ENCODE measurements around the gene AAMP. TPM values are rescaled to one million over a fixed set of nuclear protein-coding genes. Genes with fewer than 3 reads are reported as not detected.

The AAMP gene
- total and polyA plus RNA-seq, 2 experiments from 2014 or later, result 140 to 179 TPM

DNA sequence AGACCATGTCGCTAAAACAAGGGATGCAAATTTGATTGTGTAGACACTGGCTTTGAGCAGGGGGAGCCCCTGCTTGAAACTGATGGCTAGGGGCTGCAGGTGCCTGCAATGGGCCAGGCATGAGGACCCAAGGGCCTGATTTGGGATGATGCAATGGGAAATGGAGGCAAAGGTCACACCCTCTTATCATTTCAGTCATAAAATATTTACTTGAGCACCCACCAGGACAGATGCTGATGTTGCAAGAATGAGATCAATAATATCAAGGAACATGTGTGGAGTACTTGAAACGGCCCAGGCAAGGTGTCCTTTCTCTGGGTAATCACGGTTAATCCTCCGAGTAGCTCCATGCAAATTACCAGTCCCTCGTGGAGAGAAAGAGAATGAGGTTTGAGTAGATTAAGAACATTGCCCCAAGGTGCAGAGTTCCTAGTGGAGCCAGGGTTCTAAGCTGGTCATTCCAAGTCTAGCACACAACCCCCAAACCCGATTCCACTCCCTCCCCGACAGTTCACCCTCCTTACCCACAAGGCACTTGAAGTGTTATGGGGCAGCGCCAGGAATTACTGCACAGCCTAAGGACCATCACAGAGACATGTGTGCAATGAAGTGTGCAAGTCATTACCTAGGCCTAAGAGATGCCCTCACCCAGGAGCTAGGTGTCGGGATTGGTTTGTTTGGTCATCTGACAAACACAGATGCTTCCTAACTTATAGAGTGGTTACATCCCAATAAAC is 36.4 kb upstream of the AAMP start:
- H3K27ac ChIP-seq, result no peak overlapping the region
- no peaks in the 10 kb centered on the region for H3K36me3 ChIP-seq (replicated peaks; ENCODE audit: insufficient read depth, low read depth)
- no peaks in the 10 kb centered on the region for H3K9me2 ChIP-seq (replicated peaks; ENCODE audit: insufficient read depth)
- H3K4me3 ChIP-seq, result no peak overlapping the region
- TF ChIP-seq, protein P1, sequence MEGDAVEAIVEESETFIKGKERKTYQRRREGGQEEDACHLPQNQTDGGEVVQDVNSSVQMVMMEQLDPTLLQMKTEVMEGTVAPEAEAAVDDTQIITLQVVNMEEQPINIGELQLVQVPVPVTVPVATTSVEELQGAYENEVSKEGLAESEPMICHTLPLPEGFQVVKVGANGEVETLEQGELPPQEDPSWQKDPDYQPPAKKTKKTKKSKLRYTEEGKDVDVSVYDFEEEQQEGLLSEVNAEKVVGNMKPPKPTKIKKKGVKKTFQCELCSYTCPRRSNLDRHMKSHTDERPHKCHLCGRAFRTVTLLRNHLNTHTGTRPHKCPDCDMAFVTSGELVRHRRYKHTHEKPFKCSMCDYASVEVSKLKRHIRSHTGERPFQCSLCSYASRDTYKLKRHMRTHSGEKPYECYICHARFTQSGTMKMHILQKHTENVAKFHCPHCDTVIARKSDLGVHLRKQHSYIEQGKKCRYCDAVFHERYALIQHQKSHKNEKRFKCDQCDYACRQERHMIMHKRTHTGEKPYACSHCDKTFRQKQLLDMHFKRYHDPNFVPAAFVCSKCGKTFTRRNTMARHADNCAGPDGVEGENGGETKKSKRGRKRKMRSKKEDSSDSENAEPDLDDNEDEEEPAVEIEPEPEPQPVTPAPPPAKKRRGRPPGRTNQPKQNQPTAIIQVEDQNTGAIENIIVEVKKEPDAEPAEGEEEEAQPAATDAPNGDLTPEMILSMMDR (IDR thresholded peaks at IDR 0.05; ENCODE audit: poor library complexity), result no peak
- TF ChIP-seq EZH2 (IDR thresholded peaks at IDR 0.05; ENCODE audit: borderline replicate concordance) (no peak), EZH2phosphoT487 (IDR thresholded peaks at IDR 0.05; ENCODE audit: low read depth, severe bottlenecking, unreplicated experiment) (no peak)
- no peaks in the 10 kb centered on the region for H4K20me1 ChIP-seq (ENCODE audit: insufficient read depth, poor library complexity, severe bottlenecking)
- H3K27me3 ChIP-seq, result no peaks in the 10 kb centered on the region
- no peaks in the 10 kb centered on the region for H3K79me2 ChIP-seq
- H3K9me3 ChIP-seq (ENCODE audit: low read depth), result no peaks in the 10 kb centered on the region
- WGBS (ENCODE audit: low lambda C conversion rate, missing lambda C conversion rate), result 76% methylated on average over 9 of the region's 9 CpGs
- H3K4me2 ChIP-seq, result no peak overlapping the region
- no peak for DNase-seq (ENCODE audit: low spot score)
- H2AFZ ChIP-seq, result no peak overlapping the region
- H3K4me1 ChIP-seq (ENCODE audit: insufficient read depth), result peaks cover 15% of the 10 kb centered on the region

DNA sequence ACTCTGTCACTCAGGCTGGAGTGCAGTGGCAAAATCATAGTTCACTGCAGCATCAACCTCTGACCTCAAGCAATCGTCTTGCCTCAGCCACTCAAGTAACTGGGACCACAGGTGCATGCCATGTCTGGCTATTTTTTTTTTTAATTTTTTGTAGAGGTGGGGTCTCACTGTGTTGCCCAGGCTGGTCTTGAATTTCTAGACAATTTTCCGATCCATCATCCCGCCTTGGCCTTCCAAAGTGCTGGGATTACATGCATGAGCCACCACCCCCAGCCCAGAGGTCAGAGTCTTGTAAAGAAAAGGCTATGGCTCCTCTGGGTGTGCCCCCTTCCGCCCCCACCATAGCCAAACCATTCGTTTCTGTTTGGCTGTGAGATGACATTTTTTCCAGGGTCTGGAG is 35.4 kb upstream of the AAMP start:
- H3K9me3 ChIP-seq (ENCODE audit: low read depth), result no peaks in the 10 kb centered on the region
- no peak overlapping the region for H3K27ac ChIP-seq
- no peaks in the 10 kb centered on the region for H3K9me2 ChIP-seq (replicated peaks; ENCODE audit: insufficient read depth)
- H3K36me3 ChIP-seq (replicated peaks; ENCODE audit: insufficient read depth, low read depth), result no peaks in the 10 kb centered on the region
- no peak overlapping the region for H2AFZ ChIP-seq
- no peak for DNase-seq (ENCODE audit: low spot score)
- no peak overlapping the region for H3K4me2 ChIP-seq
- H3K79me2 ChIP-seq, result no peaks in the 10 kb centered on the region
- TF ChIP-seq, protein P1 (IDR thresholded peaks at IDR 0.05; ENCODE audit: poor library complexity), result no peak
- no peak for TF ChIP-seq EZH2phosphoT487 (IDR thresholded peaks at IDR 0.05; ENCODE audit: low read depth, severe bottlenecking, unreplicated experiment)
- no peak for TF ChIP-seq EZH2 (IDR thresholded peaks at IDR 0.05; ENCODE audit: borderline replicate concordance)
- H4K20me1 ChIP-seq (ENCODE audit: insufficient read depth, poor library complexity, severe bottlenecking), result no peaks in the 10 kb centered on the region
- peaks cover 6% of the 10 kb centered on the region for H3K4me1 ChIP-seq (ENCODE audit: insufficient read depth)
- no peak overlapping the region for H3K4me3 ChIP-seq
- 83% methylated on average over 5 of the region's 5 CpGs for WGBS (ENCODE audit: low lambda C conversion rate, missing lambda C conversion rate)
- H3K27me3 ChIP-seq, result no peaks in the 10 kb centered on the region

DNA sequence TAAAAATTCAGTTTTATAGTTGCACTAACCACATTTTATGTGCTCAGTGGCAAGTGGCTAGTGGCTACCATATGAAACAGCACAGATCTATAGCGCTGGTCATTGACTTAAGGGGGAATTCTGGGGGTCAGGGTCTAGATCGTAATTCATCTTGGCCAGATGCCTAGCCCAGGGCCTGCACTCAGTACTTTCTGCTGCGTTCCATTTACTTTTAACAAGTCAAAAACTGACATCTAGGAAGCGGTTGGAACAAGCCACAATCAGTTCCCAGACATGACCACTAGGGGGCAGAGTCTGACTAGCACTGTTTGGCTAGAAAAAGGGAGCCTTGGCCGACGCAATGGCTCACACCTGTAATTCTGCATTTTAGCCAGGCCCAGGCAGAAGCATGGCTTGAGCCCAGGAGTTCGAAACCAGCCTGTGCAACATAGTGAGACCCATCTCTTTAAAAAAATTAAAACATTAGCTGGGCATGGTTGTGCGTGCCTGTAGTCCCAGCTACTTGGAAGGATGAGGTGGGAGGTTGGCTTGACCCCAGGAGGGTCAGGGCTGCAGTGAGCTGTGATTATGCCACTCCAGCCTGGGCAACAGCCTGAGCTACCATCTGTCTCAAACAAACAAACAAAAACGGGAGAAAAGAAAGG is 31.4 kb upstream of the AAMP start:
- Histone ChIP-seq H3K4me3 (no peak overlapping the region), H3K79me2 (no peaks in the 10 kb centered on the region), H3K4me1 (ENCODE audit: insufficient read depth) (no peaks in the 10 kb centered on the region), H3K36me3 (replicated peaks; ENCODE audit: insufficient read depth, low read depth) (no peaks in the 10 kb centered on the region), H3K27me3 (no peaks in the 10 kb centered on the region), H2AFZ (no peak overlapping the region), H3K4me2 (no peak overlapping the region), H3K9me3 (ENCODE audit: low read depth) (no peaks in the 10 kb centered on the region), H3K27ac (no peak overlapping the region), H4K20me1 (ENCODE audit: insufficient read depth, poor library complexity, severe bottlenecking) (no peaks in the 10 kb centered on the region), H3K9me2 (replicated peaks; ENCODE audit: insufficient read depth) (no peaks in the 10 kb centered on the region)
- TF ChIP-seq, protein P1 (IDR thresholded peaks at IDR 0.05; ENCODE audit: poor library complexity), result peak; percentile 97
- TF ChIP-seq EZH2 (IDR thresholded peaks at IDR 0.05; ENCODE audit: borderline replicate concordance) (no peak), EZH2phosphoT487 (IDR thresholded peaks at IDR 0.05; ENCODE audit: low read depth, severe bottlenecking, unreplicated experiment) (no peak)
- 9% methylated on average over 9 of the region's 9 CpGs for WGBS (ENCODE audit: low lambda C conversion rate, missing lambda C conversion rate)
- peak; percentile 94 for DNase-seq (ENCODE audit: low spot score)

Measured in hepatocyte (in vitro differentiated cells).